H1 (cell line): ENCODE measurements around the gene SSTR4. TPM values are rescaled to one million over a fixed set of nuclear protein-coding genes. Genes with fewer than 3 reads are reported as not detected.

Experiments used
- E2F6 ChIP-seq: IDR thresholded peaks from 2 replicates; pipeline ENCODE4 v1.6.1; 2012; ENCODE audit warnings: inconsistent platforms
- POLR2A ChIP-seq, 2 experiments: IDR thresholded peaks; 1 replicate in 1 of 2; 2 replicates in 1 of 2; pipeline ENCODE4 v1.6.1; 2011; ENCODE audit warnings: low read depth in 2 of 2, low read length in 2 of 2, mild to moderate bottlenecking in 2 of 2; ENCODE audit errors: control extremely low read depth in 1 of 2
- polyA plus RNA-seq, 7 experiments: library from polyadenylated mRNA; depleted of rRNA in 3 of 7; stranded (reverse) in 5 of 7; unstranded in 2 of 7; fragments of >200 nt in 5 of 7; fragments of 200-250 nt in 2 of 7; gene quantifications; 1 replicate in 5 of 7; 2 replicates in 1 of 7; 4 replicates in 1 of 7; pipeline versions ENCODE4 v1.2.1 to v1.2.3, GENCODE V29; 2011 to 2013; ENCODE audit warnings: missing spikeins in 2 of 7, mixed read lengths in 2 of 7
- total RNA-seq: library from RNA; stranded (reverse); fragmentation: NEBNext Ultra II Directional; extraction: Animal tissue kit (Norgen Biotek cat#: 25700); gene quantifications from 2 replicates; pipeline ENCODE4 v1.2.1, GENCODE V29; 2021

Gene SSTR4
- total and polyA plus RNA-seq, 2 of the 8 experiments (the other 6 are each of a cell fraction or from before 2014, with no cell fraction given) = 0.05 TPM; not detected in 1

GRCh38 chr20:23022849-23023248, 12.3 kb upstream of the SSTR4 start (continued):
- TF ChIP-seq E2F6 (no peak), POLR2A (IDR thresholded peaks at IDR 0.05; ENCODE audit: control extremely low read depth in 1 of 2, low read depth in 2 of 2, low read length in 2 of 2) (no peak)
